NAMALWA (cell line): ENCODE results near the gene TFEB.

Source experiments
- DNase-seq: peaks from one replicate; pipeline ENCODE4 v3.0.0-alpha.2; 2015; ENCODE audit warnings: low spot score

The TFEB gene

DNA sequence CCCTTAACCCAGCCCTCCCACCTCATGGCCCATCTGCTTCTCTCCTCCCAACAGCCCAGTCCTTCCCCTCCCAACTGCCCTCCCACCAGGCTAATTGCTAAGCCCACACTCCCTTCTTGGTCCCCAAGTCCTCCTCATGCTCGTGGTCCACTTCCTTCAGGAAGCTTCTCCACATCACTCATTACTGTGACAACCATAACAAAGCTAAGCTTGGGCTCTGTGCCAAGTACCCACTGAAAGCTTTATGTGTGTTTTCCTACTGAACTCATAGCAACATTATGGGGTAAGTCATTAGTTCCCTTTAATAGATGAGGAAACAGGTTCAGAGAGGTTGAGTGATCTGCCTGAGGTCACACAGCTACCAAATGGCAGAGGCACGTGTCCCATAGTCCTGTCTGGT, 28.1 kb upstream of the TFEB start:
- DNase-seq: no peak

DNA sequence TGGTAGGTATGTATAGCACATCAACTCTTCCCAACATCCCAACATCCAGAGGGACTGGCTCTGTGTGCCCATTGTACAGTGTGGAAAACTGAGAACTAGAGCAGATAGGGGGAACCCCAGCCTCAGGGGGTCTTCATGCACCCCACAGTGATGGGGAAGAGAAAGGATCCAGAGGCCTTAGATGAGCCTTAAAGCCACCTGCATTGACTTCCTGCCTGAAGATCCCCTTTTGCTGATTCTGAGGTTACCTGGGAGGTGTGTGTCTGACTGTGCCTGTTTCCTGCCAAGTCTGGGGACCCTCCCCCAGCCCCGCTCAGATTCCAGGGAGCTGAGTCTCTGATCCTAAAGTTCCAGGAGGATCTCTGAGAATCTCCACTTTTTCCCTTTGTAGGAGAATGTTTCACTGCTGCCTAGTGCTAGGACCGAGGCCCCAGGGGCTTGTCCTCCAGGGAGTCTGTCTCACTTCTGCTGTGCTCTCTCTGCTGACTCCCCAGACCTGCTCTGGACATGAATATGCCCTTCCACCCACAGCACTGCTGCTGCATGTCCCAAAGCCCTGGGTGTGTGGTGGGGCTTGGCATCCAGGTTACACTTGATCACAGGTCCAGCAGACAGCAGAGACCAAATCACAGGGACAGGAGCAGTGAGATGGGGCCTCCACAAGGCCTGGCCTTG, 24.6 kb upstream of the TFEB start:
- no peak for DNase-seq

DNA sequence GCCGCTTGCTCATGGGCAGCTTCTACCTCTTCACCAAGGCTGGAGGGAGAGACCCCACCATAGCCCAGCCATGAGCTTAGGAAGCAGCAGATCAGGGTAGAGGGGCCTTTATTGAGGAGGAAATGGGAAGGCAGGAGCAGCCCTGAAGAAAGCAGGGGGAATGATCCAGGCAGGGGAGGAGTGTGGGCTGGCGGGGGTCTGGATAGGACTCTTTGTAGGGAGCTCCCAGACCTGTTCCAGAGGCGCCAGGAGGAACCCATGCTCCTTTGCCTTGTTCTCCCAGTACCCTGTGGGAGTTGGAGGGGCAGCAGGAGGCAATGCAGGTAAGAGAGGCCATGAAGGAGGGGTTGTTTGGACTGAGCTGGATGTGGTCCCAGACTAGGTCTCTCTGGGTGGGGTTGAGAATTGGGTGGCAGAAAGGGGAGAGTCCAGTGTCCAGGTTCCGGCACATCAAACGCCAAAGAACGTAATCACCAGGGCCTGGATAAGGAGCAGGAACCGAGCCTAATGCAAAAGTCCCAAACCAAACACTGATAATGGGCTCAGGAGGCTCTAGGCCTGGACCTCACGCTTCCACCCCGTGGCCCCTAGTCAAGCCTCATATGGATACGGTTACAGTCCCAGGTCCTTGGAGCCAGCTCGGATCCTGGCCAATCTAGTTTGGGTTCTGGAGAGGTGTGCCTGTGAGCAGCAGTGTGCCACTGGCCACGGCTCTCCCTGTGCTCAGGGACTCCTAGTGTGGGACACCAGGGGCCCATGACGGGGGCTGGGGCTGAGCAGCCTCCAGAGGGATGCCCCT, 23.9 kb upstream of the TFEB start:
- no peak for DNase-seq

GRCh38 chr6:41758641-41759035, 23.2 kb upstream of the TFEB start:
- DNase-seq: no peak

DNA sequence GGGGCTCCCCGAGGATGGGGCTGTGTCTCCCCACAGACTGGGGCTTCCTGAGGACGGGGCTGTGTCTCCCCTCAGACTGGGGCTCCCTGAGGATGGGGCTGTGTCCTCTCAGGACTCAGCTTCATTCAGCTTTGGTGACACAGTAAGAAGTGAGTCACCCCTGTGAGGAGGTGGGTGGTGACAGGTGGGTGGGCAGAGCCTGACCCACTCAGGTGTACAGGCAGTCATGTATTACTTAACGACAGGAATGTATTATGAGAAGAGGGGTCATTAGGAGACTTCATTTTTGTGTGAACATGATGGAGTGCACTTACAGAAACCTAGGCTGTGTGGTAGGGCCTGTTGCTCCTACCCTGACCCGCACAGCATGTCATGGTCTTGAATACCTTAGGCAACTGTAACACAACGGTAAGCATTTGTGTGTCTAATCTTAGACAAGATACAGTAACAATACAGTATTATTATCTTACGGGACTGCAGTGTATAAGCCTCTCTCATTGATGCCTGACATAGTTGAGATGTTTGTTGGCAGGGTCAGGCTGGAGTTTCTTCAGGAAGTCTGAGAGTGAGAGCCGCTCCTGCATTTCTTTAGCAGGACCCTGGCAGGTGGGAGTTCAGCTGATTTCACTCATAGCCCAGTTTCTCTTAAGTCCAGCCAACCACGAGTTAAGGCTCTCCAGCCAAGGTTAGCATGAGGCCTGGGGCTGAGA, 22.7 kb upstream of the TFEB start:
- DNase-seq: no peak

GRCh38 chr6:41757271-41757670, 21.9 kb upstream of the TFEB start:
- DNase-seq: no peak

DNA sequence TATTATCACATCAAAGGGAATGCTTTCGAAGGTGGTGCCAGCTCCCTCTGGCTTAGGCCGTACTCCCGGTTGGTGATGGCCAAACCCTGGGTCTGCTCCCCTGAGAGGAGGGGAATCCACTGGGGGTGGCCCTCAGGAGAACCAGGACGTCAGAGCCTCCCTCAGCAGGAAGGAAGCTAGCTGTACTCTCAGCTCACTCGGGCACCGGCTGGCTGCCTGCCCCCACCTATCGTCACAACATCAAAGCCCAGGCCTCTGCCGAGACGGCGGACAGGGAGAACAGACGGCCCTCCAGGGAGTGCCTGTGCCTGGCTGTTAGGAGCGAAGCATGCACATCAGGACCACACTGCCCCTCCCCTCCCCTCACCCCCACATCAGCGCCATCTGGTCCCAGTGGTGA, 20.9 kb upstream of the TFEB start:
- DNase-seq: no peak

DNA sequence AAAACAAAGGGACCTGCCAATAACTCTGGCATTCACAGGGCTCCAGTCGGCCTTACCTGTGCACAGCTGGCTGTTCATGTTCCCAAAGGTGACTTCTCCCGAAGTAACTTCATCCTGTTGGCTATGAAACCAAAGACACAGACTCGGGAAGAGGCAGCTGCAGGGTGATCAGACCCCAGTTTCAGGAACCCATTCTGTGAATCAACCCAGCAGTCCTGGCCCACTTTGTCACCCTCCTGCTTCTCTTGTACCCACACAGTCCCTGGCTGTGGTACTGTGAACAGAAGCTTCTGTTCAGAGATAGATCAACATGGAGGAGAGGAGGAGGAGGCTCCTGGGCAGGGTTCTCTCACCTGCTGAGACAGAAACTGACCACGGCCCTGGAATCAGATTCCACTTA, 20.5 kb upstream of the TFEB start:
- no peak for DNase-seq

- DNase-seq: no peak
Observed at GRCh38 chr6:41750374-41750773, 15.0 kb upstream of the TFEB start.

DNA sequence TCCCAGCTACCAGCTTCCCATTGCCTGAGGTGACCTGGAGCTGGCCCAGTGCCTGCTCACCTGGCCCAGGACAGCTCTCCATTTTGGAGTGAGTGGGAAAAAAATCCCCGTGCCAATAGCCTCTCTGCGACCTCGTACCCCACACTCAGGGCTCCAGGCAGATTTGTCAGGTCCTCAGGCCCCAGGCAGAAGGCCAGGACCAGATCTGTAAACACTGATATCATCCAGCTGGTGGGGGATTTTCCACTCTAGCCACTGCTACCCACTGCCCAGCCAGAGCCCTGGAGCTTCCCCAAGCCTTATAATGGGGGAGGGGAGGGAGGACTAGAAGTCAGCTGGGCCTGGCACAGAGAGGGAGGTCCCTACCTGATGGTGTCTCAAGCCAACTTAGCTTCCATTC, 13.1 kb upstream of the TFEB start:
- DNase-seq: no peak

DNA sequence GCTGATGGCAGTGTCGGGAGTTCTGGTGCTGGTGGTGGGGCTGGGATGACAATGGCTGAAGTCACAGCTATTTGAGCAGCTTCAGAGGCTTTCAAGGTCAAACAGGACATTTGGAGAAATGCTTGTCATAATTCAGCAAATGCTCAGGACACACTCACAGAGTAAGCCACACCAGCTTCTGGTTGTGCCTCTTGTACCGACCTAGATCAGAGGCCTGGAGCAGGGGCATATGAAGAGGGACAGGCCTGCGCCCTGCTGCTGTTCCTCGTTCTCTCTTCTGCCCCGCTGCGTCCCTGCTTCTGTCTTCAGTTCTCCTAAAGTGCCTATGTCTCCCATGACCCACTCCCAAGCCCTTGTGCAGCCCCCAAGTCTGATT, 12.7 kb upstream of the TFEB start:
- no peak for DNase-seq

GRCh38 chr6:41747256-41748101, 12.1 kb upstream of the TFEB start, which contains the start of gene PGC:
TSS of gene PGC (minus strand) at chr6:41747397. CDS start at chr6:41747334, 63 bp downstream.
- no peak for DNase-seq

DNA sequence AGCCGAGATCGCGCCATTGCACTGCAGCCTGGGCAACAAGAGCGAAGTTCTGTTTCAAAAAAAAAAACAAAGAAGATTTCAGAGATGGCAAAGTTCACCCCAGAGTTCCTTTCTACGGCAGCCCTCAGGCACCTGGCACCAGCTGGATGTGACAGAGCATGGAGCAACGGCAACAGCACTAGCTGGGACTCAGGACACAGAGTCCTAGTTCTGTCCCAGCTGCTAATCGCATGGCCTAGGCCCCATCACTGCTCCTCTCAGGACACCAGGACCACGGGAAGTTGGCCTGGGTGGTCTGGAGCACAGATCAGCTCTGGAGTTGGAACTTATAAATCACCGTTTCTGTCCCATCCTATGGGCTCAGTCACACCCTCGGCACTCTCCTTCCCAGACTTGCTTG, 10.7 kb upstream of the TFEB start:
- no peak for DNase-seq

- no peak for DNase-seq
Observed at GRCh38 chr6:41744236-41744787, 8.9 kb upstream of the TFEB start.

GRCh38 chr6:41743406-41744235, 8.2 kb upstream of the TFEB start:
- no peak for DNase-seq

GRCh38 chr6:41741625-41742490, 6.5 kb upstream of the TFEB start:
- DNase-seq: no peak

DNA sequence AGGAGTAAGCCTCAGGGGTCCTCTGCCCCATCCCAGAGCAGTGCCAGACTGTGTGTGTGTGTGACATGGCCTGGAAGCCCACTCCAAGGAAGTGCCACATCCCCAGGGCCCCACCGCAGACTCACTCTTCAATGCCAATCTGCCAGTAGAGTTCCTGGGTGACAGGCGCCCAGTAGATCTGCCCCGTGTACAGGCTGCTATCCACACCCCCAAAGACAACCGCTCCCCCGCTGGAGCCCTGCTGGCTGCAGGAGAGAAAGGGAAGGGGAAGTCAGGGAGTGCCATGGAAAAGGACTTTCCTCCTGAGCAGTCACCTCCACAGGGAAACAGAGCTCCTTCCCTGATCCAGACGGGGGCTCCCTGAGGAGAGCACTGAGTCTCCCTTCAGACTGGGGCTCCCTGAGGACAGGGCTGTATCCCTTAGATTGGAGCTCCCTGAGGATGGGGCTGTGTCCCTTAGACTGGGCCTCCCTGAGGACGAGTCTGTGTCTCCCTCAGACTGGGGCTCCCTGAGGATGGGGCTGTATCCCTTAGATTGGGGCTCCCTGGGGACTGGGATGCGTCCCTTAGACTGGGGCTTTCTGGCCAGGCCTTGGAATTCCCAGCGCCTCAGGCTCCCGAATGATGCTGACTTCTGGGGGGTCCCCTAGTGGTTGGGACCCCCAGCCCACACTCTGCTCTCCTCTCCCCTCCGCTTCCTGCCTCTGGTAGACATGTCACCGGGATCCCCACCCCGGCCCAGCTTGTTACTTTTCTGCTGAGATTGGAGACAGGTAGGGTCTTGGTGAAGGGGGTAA, 5.2 kb upstream of the TFEB start:
- DNase-seq: no peak

DNA sequence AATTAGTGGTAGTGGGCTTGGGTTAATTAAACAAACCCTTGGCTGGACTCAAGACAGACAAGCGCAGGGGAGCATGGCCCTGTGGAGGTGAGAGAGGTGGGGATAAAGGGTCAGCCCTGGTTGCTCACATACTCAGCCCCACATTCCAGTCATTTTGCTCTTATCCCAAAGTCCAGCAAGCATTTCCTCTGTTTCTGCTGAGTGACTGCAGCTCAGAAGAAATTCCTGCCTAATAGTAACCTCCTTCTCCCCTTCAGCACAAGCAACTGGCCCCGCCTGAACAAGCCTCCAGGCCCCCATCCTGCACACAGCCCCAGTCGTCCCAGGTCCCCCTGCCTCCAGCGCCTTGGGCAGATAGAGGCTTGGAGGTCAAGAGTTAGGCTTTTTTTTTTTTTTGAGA, 3.6 kb upstream of the TFEB start:
- DNase-seq: no peak

DNA sequence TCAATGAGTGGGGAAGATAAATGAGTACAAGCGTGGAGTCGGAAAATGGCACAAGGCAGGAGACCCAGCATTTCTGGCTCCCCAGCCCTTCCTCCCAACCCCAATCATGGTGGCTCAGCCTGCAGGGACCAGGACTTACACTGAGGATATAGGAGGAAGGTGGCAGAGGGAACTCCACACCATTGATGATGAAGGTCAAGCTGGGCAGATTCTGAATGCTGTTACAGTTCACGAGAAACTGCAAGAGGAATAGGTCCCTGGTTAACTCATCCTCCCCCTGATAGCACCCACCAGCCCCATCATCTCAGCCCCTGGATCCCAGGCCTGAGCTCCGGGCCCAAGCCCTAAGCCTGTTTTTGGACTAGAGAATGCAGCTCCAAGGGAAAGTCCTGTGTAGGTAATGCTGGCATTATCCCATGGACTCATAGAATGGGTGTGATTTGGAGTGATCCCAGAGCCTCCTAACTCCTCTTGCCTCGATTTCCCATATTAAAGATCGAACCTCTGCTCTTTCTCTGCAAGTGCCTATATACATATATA, 2.3 kb upstream of the TFEB start:
- DNase-seq: no peak
